ENCODE measurements around the gene CFAP90. TPM values are rescaled to one million over a fixed set of nuclear protein-coding genes. Genes with fewer than 3 reads are reported as not detected.

Gene CFAP90
- total RNA-seq, 1 donor from 2014 or later, result not detected

- Histone ChIP-seq H2AFZ (replicated peaks) (peak overlapping the region; percentile 95), H3F3A (ENCODE audit: low read depth) (peaks cover 23% of the 10 kb centered on the region), H3K9ac (no peak overlapping the region), H3K27me3 (no peaks in the 10 kb centered on the region), H3K36me3 (no peaks in the 10 kb centered on the region), H3K4me3 (peak overlapping the region; percentile 17), H3K4me2 (peak overlapping the region; percentile 66), H3K9me3 (ENCODE audit: low read depth) (no peaks in the 10 kb centered on the region), H3K4me1 (peaks cover 13% of the 10 kb centered on the region), H4K20me1 (ENCODE audit: low read depth) (no peaks in the 10 kb centered on the region), H3K79me2 (ENCODE audit: low read depth) (no peaks in the 10 kb centered on the region), H3K27ac (peak overlapping the region; percentile 30)
- Mint-ChIP-seq H3K4me1 (peaks cover 36% of the 10 kb centered on the region), H3K36me3 (no peaks in the 10 kb centered on the region), H3K27me3 (ENCODE audit: insufficient read depth, low read depth) (peaks cover 4% of the 10 kb centered on the region), H3K27ac (peak overlapping the region; percentile 84), H3K9me3 (no peaks in the 10 kb centered on the region), H3K4me3 (no peak overlapping the region)
- TF ChIP-seq, protein P1, sequence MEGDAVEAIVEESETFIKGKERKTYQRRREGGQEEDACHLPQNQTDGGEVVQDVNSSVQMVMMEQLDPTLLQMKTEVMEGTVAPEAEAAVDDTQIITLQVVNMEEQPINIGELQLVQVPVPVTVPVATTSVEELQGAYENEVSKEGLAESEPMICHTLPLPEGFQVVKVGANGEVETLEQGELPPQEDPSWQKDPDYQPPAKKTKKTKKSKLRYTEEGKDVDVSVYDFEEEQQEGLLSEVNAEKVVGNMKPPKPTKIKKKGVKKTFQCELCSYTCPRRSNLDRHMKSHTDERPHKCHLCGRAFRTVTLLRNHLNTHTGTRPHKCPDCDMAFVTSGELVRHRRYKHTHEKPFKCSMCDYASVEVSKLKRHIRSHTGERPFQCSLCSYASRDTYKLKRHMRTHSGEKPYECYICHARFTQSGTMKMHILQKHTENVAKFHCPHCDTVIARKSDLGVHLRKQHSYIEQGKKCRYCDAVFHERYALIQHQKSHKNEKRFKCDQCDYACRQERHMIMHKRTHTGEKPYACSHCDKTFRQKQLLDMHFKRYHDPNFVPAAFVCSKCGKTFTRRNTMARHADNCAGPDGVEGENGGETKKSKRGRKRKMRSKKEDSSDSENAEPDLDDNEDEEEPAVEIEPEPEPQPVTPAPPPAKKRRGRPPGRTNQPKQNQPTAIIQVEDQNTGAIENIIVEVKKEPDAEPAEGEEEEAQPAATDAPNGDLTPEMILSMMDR (IDR thresholded peaks at IDR 0.05), result no peak
- no peak for TF ChIP-seq EZH2phosphoT487 (IDR thresholded peaks at IDR 0.05)
- no peak for TF ChIP-seq EZH2 (IDR thresholded peaks at IDR 0.05)
- DNase-seq (ENCODE audit: low spot score), result peak; percentile 79
Observed at GRCh38 chr5:7816535-7816901, 34.4 kb downstream of the CFAP90 start.

GRCh38 chr5:7815892-7816534, 34.9 kb downstream of the CFAP90 start:
- Histone ChIP-seq H3K4me1 (peaks cover 13% of the 10 kb centered on the region), H3K9ac (no peak overlapping the region), H3K4me3 (peak overlapping the region; percentile 17), H2AFZ (replicated peaks) (peak overlapping the region; percentile 95), H3F3A (ENCODE audit: low read depth) (peaks cover 23% of the 10 kb centered on the region), H4K20me1 (ENCODE audit: low read depth) (no peaks in the 10 kb centered on the region), H3K79me2 (ENCODE audit: low read depth) (no peaks in the 10 kb centered on the region), H3K36me3 (no peaks in the 10 kb centered on the region), H3K4me2 (peak overlapping the region; percentile 66), H3K27ac (no peak overlapping the region), H3K27me3 (no peaks in the 10 kb centered on the region), H3K9me3 (ENCODE audit: low read depth) (no peaks in the 10 kb centered on the region)
- Mint-ChIP-seq H3K36me3 (no peaks in the 10 kb centered on the region), H3K9me3 (no peaks in the 10 kb centered on the region), H3K27me3 (ENCODE audit: insufficient read depth, low read depth) (peaks cover 4% of the 10 kb centered on the region), H3K4me3 (peak overlapping the region; percentile 15), H3K4me1 (peaks cover 36% of the 10 kb centered on the region), H3K27ac (peak overlapping the region; percentile 72)
- peak; percentile 92 for DNase-seq (ENCODE audit: low spot score)
- TF ChIP-seq EZH2phosphoT487 (IDR thresholded peaks at IDR 0.05) (no peak), EZH2 (IDR thresholded peaks at IDR 0.05) (no peak)
- TF ChIP-seq, protein P1 (IDR thresholded peaks at IDR 0.05), result peak; percentile 96

- TF ChIP-seq, protein P1 (IDR thresholded peaks at IDR 0.05), result no peak
- TF ChIP-seq EZH2phosphoT487 (IDR thresholded peaks at IDR 0.05), result no peak
- no peak for TF ChIP-seq EZH2 (IDR thresholded peaks at IDR 0.05)
- no peak overlapping the region for H3K27ac Mint-ChIP-seq
- Histone ChIP-seq H3K79me2 (ENCODE audit: low read depth) (no peaks in the 10 kb centered on the region), H4K20me1 (ENCODE audit: low read depth) (no peaks in the 10 kb centered on the region), H3K36me3 (no peaks in the 10 kb centered on the region), H3K4me2 (no peak overlapping the region), H3K4me3 (no peak overlapping the region), H3K27me3 (no peaks in the 10 kb centered on the region), H3K4me1 (peaks cover 13% of the 10 kb centered on the region), H3F3A (ENCODE audit: low read depth) (peaks cover 23% of the 10 kb centered on the region), H3K27ac (no peak overlapping the region), H3K9me3 (ENCODE audit: low read depth) (no peaks in the 10 kb centered on the region), H2AFZ (replicated peaks) (no peak overlapping the region), H3K9ac (no peak overlapping the region)
- no peak overlapping the region for H3K4me3 Mint-ChIP-seq
- no peaks in the 10 kb centered on the region for H3K9me3 Mint-ChIP-seq
- H3K36me3 Mint-ChIP-seq, result no peaks in the 10 kb centered on the region
- peaks cover 6% of the 10 kb centered on the region for H3K27me3 Mint-ChIP-seq (ENCODE audit: insufficient read depth, low read depth)
- DNase-seq (ENCODE audit: low spot score), result no peak
- H3K4me1 Mint-ChIP-seq, result peaks cover 36% of the 10 kb centered on the region
Observed at GRCh38 chr5:7814816-7815215, 36.1 kb downstream of the CFAP90 start.

Measured in neural progenitor cell (in vitro differentiated cells).